Measurements from ENCODE around the gene OGFOD2.

Gene OGFOD2

GRCh38 chr12:122951979-122952892 is 22.8 kb upstream of the OGFOD2 start:
- peak; percentile 85 for DNase-seq

DNA sequence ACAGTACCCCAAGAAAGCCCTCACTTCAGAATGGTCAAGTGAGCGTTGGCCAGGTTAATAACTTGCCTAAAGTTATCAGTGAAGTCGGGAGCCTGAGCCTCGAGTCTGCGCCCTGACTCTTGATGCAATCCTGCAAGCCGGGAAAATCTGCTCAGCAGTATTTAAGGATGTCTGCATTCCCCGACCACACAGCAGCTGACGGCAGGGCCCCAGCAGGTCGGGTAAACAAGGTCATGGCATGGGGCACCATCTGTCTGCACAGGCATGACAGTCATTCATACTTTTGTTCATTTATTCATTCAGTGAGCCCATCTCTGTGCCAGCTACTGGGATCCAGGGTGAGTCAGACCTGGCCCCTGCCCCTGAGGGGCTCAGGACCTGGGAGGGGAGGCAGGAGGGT is 19.9 kb upstream of the OGFOD2 start:
- no peak for DNase-seq

- no peak for DNase-seq
Measured at GRCh38 chr12:122956035-122956434, 19.0 kb upstream of the OGFOD2 start.

DNA sequence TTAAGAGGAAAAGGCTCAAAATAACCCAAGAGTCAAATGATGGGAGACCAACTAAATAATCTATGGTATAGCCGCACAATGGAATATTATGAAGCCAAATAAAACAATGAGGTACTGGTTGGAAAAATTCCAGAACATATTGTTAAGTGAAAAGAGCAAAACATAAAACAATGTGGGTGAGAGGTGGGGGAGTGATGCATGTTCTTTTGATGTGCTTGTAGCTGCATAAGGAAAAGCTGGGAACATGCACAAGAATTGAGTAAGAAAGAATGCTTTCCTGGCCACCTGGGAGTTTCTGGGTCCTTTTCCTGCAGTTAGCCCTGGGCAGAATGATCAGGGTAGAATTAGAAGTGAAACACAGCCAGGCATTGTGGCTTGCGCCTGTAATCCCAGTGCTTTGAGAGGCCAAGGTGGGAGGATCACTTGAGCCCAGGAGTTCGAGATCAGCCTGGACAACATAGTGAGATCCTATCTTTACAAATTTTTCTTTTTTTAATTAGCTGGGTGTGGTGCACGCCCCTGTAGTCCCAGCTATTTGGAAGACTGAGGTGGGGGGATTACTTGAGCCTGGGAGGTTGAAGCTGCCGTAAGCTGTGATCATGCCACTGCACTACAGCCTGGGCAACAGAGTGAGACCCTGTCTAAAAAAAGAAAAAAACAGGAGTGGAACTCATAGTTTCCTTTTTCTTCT is 16.7 kb upstream of the OGFOD2 start:
- DNase-seq, result no peak

DNA sequence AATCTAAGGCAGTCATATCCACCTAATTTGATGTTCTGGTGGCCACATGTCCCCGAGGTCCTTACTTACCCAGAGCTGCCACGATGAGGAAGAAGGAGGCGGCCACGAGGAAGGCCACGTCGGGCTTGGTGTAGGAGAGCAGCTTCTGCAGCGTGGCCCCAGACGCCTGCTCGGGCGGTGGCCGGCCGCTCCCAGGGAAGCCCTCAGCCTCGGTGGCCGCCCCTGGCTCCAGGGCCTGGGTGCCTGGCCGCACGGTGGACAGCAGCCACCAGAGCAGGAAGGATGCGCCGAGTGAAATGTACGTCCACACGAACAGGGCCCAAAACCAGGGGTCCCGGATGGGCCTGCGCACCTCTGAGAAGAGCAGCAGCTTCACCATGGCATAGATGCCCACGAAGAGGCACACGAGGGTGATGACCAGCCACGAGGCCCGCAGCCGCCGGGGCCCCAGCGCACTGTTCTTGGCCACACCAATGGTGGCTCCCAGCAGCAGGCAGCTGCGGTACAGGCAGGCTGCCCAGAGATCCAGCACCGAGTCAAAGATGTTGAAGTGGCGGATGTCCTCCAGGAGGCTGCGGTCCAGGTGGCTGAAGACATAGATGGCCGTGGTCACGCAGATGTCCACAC is 15.4 kb upstream of the OGFOD2 start:
- no peak for DNase-seq

- DNase-seq, result no peak
Measured at GRCh38 chr12:122960193-122960569, 14.9 kb upstream of the OGFOD2 start.

DNA sequence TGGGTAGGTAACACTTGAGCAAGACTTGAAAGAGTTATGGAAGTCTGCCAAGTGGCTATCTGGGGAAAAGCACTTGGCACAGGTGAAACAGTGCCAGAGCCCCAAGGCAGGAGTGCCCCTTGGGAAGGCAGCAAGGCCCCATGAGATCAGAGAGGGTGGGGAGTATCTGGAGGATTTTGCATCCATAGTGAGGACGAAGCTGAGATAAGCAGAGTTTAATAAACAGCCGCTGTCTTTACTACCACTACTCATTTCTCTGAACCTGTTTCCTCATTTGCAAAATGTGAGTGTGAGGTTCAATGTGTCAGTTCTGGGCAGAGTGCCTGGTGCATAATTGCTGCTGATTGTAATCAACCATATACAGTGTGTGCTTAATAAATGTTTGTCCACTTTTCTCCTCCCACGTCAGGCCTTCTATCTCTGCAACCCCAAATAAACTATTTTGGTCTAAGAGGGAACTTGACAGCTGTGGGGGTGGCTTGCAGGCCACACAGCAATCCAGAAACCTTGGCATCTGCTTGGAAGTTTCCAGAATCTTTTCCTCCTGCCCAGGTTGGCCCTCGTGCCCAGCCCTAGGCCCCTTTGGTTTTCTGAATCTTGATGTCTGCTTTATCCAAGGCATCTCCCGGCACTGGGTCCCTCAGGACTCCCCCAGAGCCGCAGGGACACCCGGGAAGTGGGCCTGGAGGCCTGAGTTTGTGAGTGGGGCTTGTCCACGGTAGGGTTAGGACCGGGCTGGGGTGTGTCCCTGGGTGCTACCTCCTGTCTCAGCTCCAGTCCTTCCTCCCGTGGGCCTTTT is 13.3 kb upstream of the OGFOD2 start:
- DNase-seq, result no peak

- no peak for DNase-seq
Measured at GRCh38 chr12:122963941-122964265, 11.1 kb upstream of the OGFOD2 start.

GRCh38 chr12:122964439-122965257 is 10.4 kb upstream of the OGFOD2 start:
- no peak for DNase-seq

DNA sequence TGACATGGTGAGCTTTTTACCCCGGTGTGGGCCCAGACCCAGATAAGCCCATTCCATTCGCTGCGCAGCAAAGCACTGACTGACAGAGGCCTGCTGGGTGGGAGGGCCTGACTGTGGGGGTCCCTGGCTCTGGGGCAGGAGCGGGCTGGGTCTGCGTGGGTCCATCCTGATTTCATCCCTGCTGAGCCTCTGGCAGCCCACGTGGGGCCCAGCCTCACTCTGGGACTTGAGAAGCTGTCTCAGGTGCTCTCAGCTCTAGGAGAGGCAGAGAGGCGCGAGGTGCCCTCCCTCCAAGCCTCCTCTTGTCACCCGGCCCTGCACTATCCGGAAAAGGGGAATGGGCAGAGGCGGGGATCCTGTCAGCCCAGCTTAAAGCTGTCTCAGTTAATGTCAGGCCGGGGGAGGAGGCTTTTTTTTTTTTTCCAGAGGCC is 9.7 kb upstream of the OGFOD2 start:
- no peak for DNase-seq

DNA sequence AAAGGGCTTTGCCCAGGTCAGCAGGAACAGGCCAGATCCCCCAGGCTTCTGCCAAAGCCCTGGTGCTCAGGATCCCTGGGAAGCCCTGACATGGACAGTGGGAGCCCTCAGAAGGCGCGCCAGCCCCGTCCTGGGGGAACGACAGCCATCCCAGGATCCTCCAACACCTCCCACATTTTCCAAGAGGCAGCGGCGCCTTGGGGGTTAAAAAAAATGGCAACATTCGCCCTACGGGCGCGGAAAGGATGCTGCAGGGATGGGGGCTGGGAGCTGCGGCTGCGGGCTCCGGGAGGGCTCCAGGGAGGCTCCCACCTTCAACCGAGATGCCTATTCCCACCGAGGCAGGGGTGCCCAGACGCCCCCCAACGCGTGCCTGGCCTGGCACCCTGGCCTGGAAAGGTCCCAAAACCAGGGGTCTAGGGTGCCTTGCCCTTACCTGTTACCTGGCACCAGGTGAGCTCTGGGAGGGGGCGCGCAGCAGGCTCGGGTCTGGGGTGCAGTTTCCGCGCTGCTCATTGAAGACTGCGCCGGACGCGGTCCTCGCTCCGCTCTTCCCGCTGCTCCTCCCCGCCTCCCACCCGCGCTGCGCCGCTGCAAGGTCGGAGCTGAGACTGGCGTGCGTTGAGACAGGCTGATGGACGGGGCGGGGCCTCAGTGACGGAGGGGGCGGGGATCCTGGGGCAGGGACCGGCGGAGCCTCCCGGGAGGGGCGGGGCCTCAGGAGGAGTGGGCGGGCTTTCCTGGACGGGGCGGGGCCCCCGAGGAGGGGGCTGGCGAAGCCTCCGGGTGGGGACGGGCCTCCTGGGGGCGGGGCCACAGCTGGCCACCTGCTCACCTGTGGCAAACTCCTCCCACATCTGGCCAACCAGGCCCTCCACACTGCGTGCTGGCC is 8.9 kb upstream of the OGFOD2 start, which contains the start of gene ABCB9:
Gene ABCB9, minus strand, starts transcription at position 613 of the 892 bp plus-strand sequence. CDS start 6,228 bp downstream, outside the sequence.
- DNase-seq, result peak; percentile 90

DNA sequence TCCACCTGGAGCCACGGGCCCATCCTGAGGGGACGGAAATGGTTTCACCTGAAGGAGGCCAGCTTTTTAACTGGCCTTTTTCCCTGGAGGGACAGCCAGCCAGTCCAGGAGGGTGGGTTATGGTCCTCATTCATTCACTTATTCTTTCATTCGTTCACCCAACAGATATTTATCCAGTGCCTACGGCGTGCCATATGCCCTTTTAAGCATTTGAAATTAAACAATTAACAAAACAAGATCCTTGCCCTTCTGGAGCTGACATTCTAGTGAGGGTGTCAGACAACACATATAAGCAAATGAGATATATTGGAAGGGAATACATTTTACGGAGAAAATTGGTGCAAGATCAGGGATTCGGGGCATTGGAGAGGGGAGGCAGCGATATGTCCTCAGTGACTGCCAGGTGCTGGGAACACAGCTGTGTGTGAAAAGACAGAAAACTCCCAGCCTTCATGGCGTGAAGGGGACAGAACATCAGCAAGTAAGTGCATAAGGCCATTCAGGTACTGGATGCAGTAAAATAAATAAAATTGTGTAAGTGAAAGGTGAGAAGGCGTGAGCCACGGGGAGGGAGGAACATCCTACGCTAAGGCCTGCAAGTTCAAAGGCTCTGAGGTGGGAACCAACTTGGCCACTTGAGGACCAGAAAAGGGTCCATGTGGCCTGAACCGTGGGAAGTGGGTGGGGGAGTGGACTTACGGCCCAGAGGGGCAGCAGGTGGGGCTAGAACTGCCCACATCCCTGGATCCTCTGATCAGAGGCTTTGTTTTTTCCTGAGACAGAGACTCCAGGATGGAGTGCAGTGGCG is 8.1 kb upstream of the OGFOD2 start:
- no peak for DNase-seq

- DNase-seq, result no peak
Measured at GRCh38 chr12:122968104-122968503, 6.9 kb upstream of the OGFOD2 start.

- DNase-seq, result peak; percentile 16
Measured at GRCh38 chr12:122969676-122970075, 5.4 kb upstream of the OGFOD2 start.

DNA sequence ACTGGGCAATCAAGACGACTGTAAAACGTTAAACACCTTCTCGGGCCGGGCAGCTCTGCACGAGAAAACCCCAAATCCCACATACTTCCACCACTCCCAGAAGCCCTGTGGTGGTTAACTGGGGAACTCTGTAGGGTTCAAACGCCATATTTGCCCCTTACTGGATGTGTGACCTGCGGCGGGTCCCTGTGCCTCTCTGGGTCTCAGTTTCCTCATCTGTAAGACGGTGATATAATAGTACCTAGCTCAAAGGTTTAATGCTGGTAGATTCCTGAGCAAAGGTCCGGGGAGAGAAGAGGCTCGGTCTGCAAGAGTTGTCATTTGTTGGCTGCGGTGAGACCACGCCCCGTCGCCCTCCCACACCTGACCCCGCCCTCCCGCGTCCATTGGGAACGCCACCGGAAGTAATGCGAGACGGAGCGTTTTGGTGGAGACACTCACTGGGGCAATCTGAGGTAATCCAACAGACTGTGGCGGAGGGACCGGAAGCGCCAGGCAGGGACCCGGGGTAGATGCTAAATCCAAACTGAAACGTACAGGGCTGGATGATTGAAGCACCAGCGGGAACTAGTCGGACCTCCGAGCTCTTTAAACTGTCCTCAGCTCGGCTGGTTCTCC is 661 bp upstream of the OGFOD2 start:
- peak; percentile 99 for DNase-seq

DNA sequence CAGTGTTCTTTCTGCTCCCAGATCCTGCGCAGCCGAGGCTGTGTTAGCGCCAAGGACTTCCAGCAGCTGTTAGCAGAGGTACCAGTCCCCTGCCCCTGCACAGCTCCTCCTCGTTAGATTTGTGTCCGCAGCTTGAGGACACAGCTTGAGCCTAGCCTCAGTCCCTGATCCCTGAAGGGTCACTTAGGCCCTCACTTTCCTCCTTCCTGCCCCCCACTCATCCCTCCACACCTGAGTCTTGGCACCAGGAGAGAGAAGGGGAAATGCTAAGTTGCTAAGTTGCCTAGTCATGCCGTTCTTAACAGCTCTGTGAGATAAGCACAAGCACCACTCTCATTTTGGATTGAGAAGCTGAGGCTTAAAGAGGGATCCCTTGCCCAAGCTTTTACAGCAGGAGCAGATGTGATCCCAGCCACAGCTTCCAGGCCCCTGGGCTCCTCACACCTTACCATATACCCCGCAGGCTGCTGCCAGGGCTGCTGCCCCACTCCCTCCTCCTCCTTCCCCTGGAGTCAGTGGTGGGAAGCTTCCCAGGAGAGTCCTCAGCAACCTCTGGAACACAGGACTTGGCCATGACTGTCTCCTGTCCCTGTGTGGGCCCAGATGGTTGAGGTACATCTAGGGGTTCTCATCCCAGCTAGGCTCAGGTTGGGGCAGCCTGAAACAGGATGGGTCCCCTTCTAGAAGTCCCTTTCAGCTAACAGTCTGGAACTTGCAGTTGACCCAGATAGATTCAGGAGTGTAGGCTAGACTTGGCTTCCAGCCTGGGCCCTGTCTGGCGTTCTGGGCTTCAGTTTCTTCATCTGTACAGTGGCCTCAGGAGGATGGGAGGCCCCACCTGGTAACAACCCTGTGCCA is 975 bp downstream of the OGFOD2 start:
- DNase-seq, result no peak

DNA sequence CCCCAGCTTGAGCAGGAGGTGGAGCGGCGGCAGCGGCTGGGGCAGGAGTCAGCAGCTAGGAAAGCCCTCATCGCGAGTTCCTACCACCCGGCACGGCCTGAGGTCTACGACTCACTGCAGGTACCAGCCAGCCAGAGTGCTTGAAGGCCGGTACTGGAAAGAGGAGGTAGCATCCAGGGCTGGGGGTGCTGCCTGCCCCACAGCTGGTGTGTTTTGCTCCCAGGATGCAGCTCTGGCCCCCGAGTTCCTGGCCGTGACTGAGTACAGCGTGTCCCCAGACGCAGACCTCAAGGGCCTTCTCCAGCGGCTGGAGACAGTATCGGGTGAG is 1.6 kb downstream of the OGFOD2 start:
- no peak for DNase-seq

- DNase-seq, result no peak
Measured at GRCh38 chr12:122977153-122977552, 2.1 kb downstream of the OGFOD2 start.

Measured in midbrain (tissue), 1 donor.